C4-2B (cell line): Measurements from ENCODE around the gene PLG.

ENCODE experiments used
- CTCF ChIP-seq: fragments of 450-650 bp; conservative IDR thresholded peaks from 2 replicates; pipeline ENCODE4 v1.5.1; 2017; ENCODE audit warnings: mild to moderate bottlenecking
- ZFX ChIP-seq: fragments of 450-650 bp; IDR thresholded peaks from 2 replicates; pipeline ENCODE4 v1.6.1; 2017

DNA sequence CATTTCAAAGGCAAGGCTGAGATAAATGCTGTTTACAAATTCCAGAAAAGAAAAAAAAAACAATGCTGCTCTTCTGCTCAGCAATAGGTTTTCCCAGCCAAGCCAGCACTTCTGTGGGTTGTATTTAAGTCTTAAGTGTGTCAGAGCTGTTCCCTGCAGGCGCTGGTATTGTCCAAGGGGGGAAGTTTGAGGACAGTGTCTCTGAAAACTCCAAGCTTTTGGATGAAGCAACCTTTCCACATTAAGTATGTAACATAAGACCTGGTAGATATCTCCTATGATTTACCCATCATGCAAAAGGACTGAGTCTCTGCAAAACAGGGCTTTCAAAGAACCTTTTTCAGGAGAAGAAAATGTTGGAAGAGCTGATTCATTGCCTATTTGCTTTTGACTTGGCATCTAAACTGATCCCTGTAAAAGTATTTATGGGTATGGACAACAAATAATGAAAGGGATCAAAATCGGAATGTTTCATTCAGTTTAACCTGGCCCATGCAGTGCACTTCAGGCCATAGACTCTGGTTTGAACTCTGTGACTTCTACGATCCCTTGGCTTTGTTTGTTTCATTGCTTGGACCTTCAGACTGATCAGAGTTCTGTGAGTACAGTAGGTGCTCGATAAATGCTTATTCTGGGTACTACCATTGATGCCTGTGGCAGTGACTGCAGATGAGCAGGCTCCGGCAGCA, 16.1 kb upstream of the PLG start:
- TF ChIP-seq CTCF (no peak), ZFX (no peak)
